COLO829 (cell line): ENCODE data around the gene DNM2.
"Not testable (repeated sequence)": the region's sequence is repeated elsewhere in the genome, so short reads cannot be mapped to it uniquely, and the experiment has no call there.

Experiments
- DNase-seq: peaks from one replicate; pipeline ENCODE4 v3.0.0; 2012; ENCODE audit warnings: low spot score

The DNM2 gene

GRCh38 chr19:10870501-10870954 lies 152.6 kb downstream of the DNM2 start:
- no peak for DNase-seq

DNA sequence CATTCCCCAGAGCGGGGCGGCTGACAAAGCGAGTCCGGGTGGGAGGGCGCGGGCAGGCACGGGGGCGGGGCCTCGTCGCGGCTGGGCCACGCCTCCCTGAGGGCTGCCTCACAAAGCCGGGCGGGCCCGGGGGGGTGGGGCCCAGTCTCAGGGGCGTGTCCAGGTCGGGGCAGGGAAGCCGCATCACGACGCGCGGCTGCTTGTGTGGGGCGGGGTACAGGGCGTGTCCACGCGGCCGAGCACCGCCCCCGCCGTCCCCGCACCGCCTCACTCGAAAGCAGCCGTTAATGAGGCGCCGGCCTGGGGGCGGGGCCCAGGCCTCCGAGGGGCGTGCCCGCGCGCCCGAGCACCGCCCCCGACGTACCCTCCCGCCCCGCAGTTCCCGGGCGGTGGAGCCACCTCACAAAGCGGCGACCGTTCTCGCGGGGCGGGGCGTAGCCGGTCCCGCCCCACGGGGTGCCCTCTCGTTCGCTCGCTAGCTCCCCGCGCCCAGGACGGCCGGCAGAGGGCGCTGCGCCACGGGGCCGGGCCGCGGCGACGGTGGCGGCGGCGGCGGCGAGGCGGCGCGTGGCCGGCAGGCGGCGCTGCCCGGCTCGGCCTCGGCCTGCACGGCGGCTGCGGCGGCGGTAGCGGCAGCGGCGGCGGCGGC lies 153.2 kb downstream of the DNM2 start, which contains the start of gene CARM1:
CARM1 (plus strand) TSS at position 599 of the 649 bp plus-strand sequence. CDS start 150 bp downstream, outside the sequence.
- DNase-seq = peak; percentile 100

GRCh38 chr19:10871711-10872545 lies 154.0 kb downstream of the DNM2 start:
- no peak for DNase-seq

DNA sequence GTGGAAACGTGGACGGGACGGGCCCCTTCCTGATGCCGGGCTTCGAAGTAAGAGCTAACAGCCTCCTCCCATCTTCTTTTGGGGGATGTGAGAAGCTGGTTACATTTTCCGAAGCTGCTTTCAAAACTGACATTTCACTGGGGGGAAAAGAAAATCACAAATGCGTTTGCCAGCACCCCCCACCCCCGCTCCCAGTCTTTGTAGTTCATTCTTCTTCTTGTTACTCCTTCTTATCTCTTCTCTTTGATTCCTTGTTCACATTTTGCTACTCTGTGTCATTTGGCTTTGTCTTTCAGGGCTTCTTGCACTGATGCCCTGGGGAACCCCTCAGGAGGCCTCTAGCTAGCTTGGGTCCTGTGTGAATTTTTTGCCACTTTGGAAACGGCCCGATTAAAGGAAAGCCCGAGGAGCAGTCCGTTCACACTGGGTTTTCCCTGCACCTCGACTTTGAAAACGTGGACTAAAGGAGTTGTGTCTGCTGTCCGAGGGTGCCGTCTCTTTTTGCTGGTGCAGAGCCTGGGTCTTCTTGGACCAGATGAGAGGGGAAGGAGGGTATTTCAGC lies 154.7 kb downstream of the DNM2 start:
- no peak for DNase-seq

- DNase-seq = no peak
Observed at GRCh38 chr19:10874024-10874423, 156.1 kb downstream of the DNM2 start.

DNA sequence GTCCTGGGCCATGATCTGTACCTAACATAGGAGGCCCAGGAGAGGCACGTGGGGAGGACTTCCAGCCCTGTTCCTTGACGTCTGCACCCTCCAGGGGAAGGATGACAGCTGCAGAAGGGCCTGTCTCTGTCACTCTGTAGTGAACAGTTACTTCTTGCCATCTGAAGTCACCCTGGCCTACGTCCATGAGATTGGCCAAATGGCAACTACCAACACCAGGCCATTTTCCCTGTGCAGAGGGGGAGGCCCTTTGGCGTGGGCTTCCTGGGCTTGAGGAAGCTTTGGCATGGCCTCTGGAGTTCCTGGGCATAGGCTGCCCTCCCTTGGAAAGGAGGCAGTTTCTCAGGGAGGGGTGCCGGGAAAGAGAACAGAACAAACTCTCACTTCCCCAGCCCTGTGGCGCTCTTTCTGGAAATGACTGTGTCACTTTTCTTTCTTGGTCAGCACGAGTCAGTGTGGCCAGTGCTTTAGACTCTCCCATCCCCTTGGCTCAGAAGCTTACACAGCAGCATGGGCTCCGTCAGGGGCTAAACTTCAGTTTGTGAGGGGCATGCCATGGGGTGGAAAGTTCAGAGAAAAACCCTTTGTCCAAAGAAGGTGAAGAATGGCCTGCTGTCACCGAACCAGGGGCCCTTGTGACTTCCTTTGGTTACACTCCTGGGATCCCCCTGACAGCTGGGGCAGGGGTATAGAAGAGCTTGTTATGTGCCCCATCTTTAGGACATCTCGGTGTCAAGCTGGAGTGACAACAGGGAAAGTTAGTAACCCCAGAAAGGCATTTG lies 158.8 kb downstream of the DNM2 start:
- DNase-seq = no peak

DNA sequence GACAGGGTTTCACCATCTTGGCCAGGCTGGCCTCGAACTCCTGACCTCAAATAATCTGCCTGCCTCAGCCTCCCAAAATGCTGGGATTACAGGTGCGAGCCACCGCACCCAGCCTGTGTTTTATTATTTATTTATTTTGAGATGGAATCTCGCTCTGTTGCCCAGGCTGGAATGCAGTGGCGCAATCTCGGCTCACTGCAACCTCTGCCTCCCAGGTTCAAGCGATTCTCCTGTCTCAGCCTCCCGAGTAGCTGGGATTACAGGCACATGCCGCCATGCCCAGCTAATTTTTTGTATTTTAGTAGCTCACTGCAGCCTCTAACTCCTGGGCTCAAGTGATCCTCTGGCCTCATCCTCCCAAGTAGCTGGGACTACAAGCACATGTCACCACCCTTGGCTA lies 159.7 kb downstream of the DNM2 start:
- not testable (repeated sequence) for DNase-seq

GRCh38 chr19:10878253-10878652 lies 160.4 kb downstream of the DNM2 start:
- no peak for DNase-seq
